ENCODE data around the gene UTP25. TPM values are rescaled to one million over a fixed set of nuclear protein-coding genes. Genes with fewer than 3 reads are reported as not detected.

UTP25 gene
- total RNA-seq, 1 experiment from 2014 or later: 7.4 TPM

Other genes starting within 250 kb of the UTP25 start
- gene CAMK1G, start 244.3 kb upstream of the UTP25 start, total RNA-seq (2014; rRNA removed; shearing (Covaris generic); ENCODE audit: low replicate concordance): 0.47 TPM in 1 of 2 replicates, not detected in the other
- 59.6 and 77.3 TPM in 2 replicates for gene LAMB3, start 175.5 kb upstream of the UTP25 start, total RNA-seq (2014; rRNA removed; shearing (Covaris generic); ENCODE audit: low replicate concordance)
- 8.1 and 48.4 TPM in 2 replicates for gene G0S2, start 152.6 kb upstream of the UTP25 start, total RNA-seq (2014; rRNA removed; shearing (Covaris generic); ENCODE audit: low replicate concordance)
- gene HSD11B1, start 123.1 kb upstream of the UTP25 start, total RNA-seq (2014; rRNA removed; shearing (Covaris generic); ENCODE audit: low replicate concordance): not detected in 2 replicates
- gene TRAF3IP3, start 71.9 kb upstream of the UTP25 start, total RNA-seq (2014; rRNA removed; shearing (Covaris generic); ENCODE audit: low replicate concordance): not detected in 2 replicates
- 5.2 and 5.9 TPM in 2 replicates for gene C1orf74, start 43.4 kb upstream of the UTP25 start, total RNA-seq (2014; rRNA removed; shearing (Covaris generic); ENCODE audit: low replicate concordance)
- gene IRF6, start 21.8 kb upstream of the UTP25 start, total RNA-seq (2014; rRNA removed; shearing (Covaris generic); ENCODE audit: low replicate concordance): not detected in 2 replicates
- gene SYT14, start 110.2 kb downstream of the UTP25 start, total RNA-seq (2014; rRNA removed; shearing (Covaris generic); ENCODE audit: low replicate concordance): 0.23 TPM in 1 of 2 replicates, not detected in the other